Stimulated activated naive B cell treated with anti-CD40 and anti-IgM and Interleukin-4, amounts not matched to agents 10 μg/mL and 1 μg/mL and 100 μg/mL, for 72 hours (primary cell): Measurements from ENCODE around the gene GPR146.
A peak's percentile ranks its signal among the peaks of the same experiment; 100 is the strongest.

Source experiments
- ATAC-seq, 2 donors: fragments of 150-1000 bp; cut with Tn5 transposase; replicated peaks; 2 replicates each; pipeline ENCODE4 v1.10.0; 2021; ENCODE audit warnings: moderate library complexity in 1 of 2
- DNase-seq: peaks from one replicate; pipeline ENCODE4 v3.0.0; 2021
- H3K27ac Mint-ChIP-seq: one replicate; pipeline ENCODE4 v1.8.0; 2022; ENCODE audit warnings: mild to moderate bottlenecking, mixed read lengths
- H3K27me3 Mint-ChIP-seq, 2 donors: one replicate each; pipeline ENCODE4 v1.8.0; 2022; ENCODE audit warnings: mixed read lengths in 2 of 2
- H3K36me3 Mint-ChIP-seq, 2 donors: one replicate each; pipeline ENCODE4 v1.8.0; 2022; ENCODE audit warnings: mixed read lengths in 2 of 2, mild to moderate bottlenecking in 1 of 2
- H3K4me1 Mint-ChIP-seq, 2 donors: one replicate each; pipeline ENCODE4 v1.8.0; 2022; ENCODE audit warnings: mixed read lengths in 2 of 2, mild to moderate bottlenecking in 1 of 2
- H3K4me3 Mint-ChIP-seq, 2 donors: one replicate each; pipeline ENCODE4 v1.8.0; 2022; ENCODE audit warnings: mild to moderate bottlenecking in 2 of 2, mixed read lengths in 2 of 2, moderate library complexity in 1 of 2
- H3K9me3 Mint-ChIP-seq, 2 donors: one replicate each; pipeline ENCODE4 v1.8.0; 2022; ENCODE audit warnings: mixed read lengths in 2 of 2, mild to moderate bottlenecking in 1 of 2

GPR146 gene

GRCh38 chr7:1059200-1060091 is 15.1 kb downstream of the GPR146 start:
- no peak overlapping the region for H3K4me3 Mint-ChIP-seq
- H3K27ac Mint-ChIP-seq = peak overlapping the region; percentile 94
- peaks cover 47 to 63% of the 10 kb centered on the region in 2 donors for H3K36me3 Mint-ChIP-seq
- DNase-seq = no peak
- peaks cover 39 to 59% of the 10 kb centered on the region in 2 donors for H3K27me3 Mint-ChIP-seq
- ATAC-seq = peak; percentile 4 to 8
- H3K9me3 Mint-ChIP-seq = no peaks in the 10 kb centered on the region
- H3K4me1 Mint-ChIP-seq = peaks cover 67 to 78% of the 10 kb centered on the region in 2 donors

GRCh38 chr7:1060315-1061072 is 16.1 kb downstream of the GPR146 start:
- Mint-ChIP-seq H3K4me3 (peak overlapping the region; percentile 29 to 54), H3K27me3 (peaks cover 34 to 58% of the 10 kb centered on the region in 2 donors), H3K4me1 (peaks cover 62 to 75% of the 10 kb centered on the region in 2 donors), H3K9me3 (no peaks in the 10 kb centered on the region), H3K27ac (peak overlapping the region; percentile 94), H3K36me3 (peaks cover 40 to 52% of the 10 kb centered on the region in 2 donors)
- peak; percentile 10 to 18 for ATAC-seq
- peak; percentile 53 for DNase-seq

- no peak for ATAC-seq
- Mint-ChIP-seq H3K27me3 (peaks cover 28 to 56% of the 10 kb centered on the region in 2 donors), H3K36me3 (peaks cover 41 to 52% of the 10 kb centered on the region in 2 donors), H3K9me3 (no peaks in the 10 kb centered on the region), H3K27ac (peak overlapping the region; percentile 94), H3K4me3 (peak overlapping the region; percentile 60 to 65), H3K4me1 (peaks cover 60 to 74% of the 10 kb centered on the region in 2 donors)
- no peak for DNase-seq
These were observed 16.8 kb downstream of the GPR146 start for GRCh38 chr7:1061180-1061579.

- H3K9me3 Mint-ChIP-seq = no peaks in the 10 kb centered on the region
- ATAC-seq (peak; percentile 85 to 87), DNase-seq (peak; percentile 79)
- peaks cover 36 to 48% of the 10 kb centered on the region in 2 donors for H3K36me3 Mint-ChIP-seq
- H3K27ac Mint-ChIP-seq = peak overlapping the region; percentile 94
- peaks cover 53 to 73% of the 10 kb centered on the region in 2 donors for H3K4me1 Mint-ChIP-seq
- peaks cover 23 to 57% of the 10 kb centered on the region in 2 donors for H3K27me3 Mint-ChIP-seq
- peak overlapping the region; percentile 60 to 65 for H3K4me3 Mint-ChIP-seq
These were observed 18.2 kb downstream of the GPR146 start for GRCh38 chr7:1062296-1063294.

- Mint-ChIP-seq H3K27me3 (peaks cover 21 to 49% of the 10 kb centered on the region in 2 donors), H3K36me3 (peaks cover 28 to 41% of the 10 kb centered on the region in 2 donors), H3K4me1 (peaks cover 53 to 73% of the 10 kb centered on the region in 2 donors), H3K4me3 (no peak overlapping the region), H3K27ac (peak overlapping the region; percentile 94), H3K9me3 (no peaks in the 10 kb centered on the region)
- no peak for ATAC-seq
- no peak for DNase-seq
These were observed 19.0 kb downstream of the GPR146 start for GRCh38 chr7:1063361-1063760.

- Mint-ChIP-seq H3K27me3 (peaks cover 18 to 39% of the 10 kb centered on the region in 2 donors), H3K4me1 (peaks cover 50 to 62% of the 10 kb centered on the region in 2 donors), H3K4me3 (no peak overlapping the region), H3K36me3 (peaks cover 23 to 33% of the 10 kb centered on the region in 2 donors), H3K27ac (peak overlapping the region; percentile 22), H3K9me3 (no peaks in the 10 kb centered on the region)
- ATAC-seq (no peak), DNase-seq (no peak)
These were observed 20.2 kb downstream of the GPR146 start for GRCh38 chr7:1064581-1064980.

GRCh38 chr7:1065263-1065584 is 20.9 kb downstream of the GPR146 start:
- peaks cover 23 to 32% of the 10 kb centered on the region in 2 donors for H3K36me3 Mint-ChIP-seq
- ATAC-seq (no peak), DNase-seq (no peak)
- H3K4me3 Mint-ChIP-seq = peak overlapping the region; percentile 76 to 85
- H3K27ac Mint-ChIP-seq = no peak overlapping the region
- peaks cover 18 to 39% of the 10 kb centered on the region in 2 donors for H3K27me3 Mint-ChIP-seq
- no peaks in the 10 kb centered on the region for H3K9me3 Mint-ChIP-seq
- peaks cover 45 to 56% of the 10 kb centered on the region in 2 donors for H3K4me1 Mint-ChIP-seq

GRCh38 chr7:1065585-1066241 is 21.4 kb downstream of the GPR146 start:
- peak; percentile 73 to 74 for ATAC-seq
- H3K27me3 Mint-ChIP-seq = peaks cover 18 to 39% of the 10 kb centered on the region in 2 donors
- peak overlapping the region; percentile 76 to 85 for H3K4me3 Mint-ChIP-seq
- peak overlapping the region; percentile 67 for H3K27ac Mint-ChIP-seq
- peaks cover 44 to 51% of the 10 kb centered on the region in 2 donors for H3K4me1 Mint-ChIP-seq
- H3K9me3 Mint-ChIP-seq = no peaks in the 10 kb centered on the region
- DNase-seq = peak; percentile 76
- H3K36me3 Mint-ChIP-seq = peaks cover 23 to 35% of the 10 kb centered on the region in 2 donors

- H3K27ac Mint-ChIP-seq = no peak overlapping the region
- ATAC-seq (no peak), DNase-seq (no peak)
- H3K9me3 Mint-ChIP-seq = no peaks in the 10 kb centered on the region
- H3K4me1 Mint-ChIP-seq = peaks cover 41 to 46% of the 10 kb centered on the region in 2 donors
- peaks cover 23 to 40% of the 10 kb centered on the region in 2 donors for H3K36me3 Mint-ChIP-seq
- H3K27me3 Mint-ChIP-seq = peaks cover 18 to 39% of the 10 kb centered on the region in 2 donors
- H3K4me3 Mint-ChIP-seq = no peak overlapping the region
These were observed 21.9 kb downstream of the GPR146 start for GRCh38 chr7:1066242-1066588.

GRCh38 chr7:1068013-1068412 is 23.7 kb downstream of the GPR146 start:
- H3K27ac Mint-ChIP-seq = no peak overlapping the region
- no peaks in the 10 kb centered on the region for H3K9me3 Mint-ChIP-seq
- no peak for DNase-seq
- ATAC-seq = no peak
- peaks cover 19 to 39% of the 10 kb centered on the region in 2 donors for H3K27me3 Mint-ChIP-seq
- H3K4me1 Mint-ChIP-seq = peaks cover 23 to 29% of the 10 kb centered on the region in 2 donors
- no peak overlapping the region for H3K4me3 Mint-ChIP-seq
- peaks cover 13 to 34% of the 10 kb centered on the region in 2 donors for H3K36me3 Mint-ChIP-seq

- Mint-ChIP-seq H3K27me3 (peaks cover 21 to 39% of the 10 kb centered on the region in 2 donors), H3K9me3 (no peaks in the 10 kb centered on the region), H3K4me3 (no peak overlapping the region), H3K36me3 (peaks cover 7 to 32% of the 10 kb centered on the region in 2 donors), H3K4me1 (peaks cover 20 to 27% of the 10 kb centered on the region in 2 donors), H3K27ac (no peak overlapping the region)
- no peak for ATAC-seq
- DNase-seq = no peak
These were observed 24.3 kb downstream of the GPR146 start for GRCh38 chr7:1068619-1069018.

- Mint-ChIP-seq H3K4me3 (no peak overlapping the region), H3K36me3 (peaks cover 7 to 29% of the 10 kb centered on the region in 2 donors), H3K27me3 (peaks cover 12 to 27% of the 10 kb centered on the region in 2 donors), H3K4me1 (peaks cover 10 to 16% of the 10 kb centered on the region in 2 donors), H3K9me3 (peaks cover 0 to 2% of the 10 kb centered on the region in 2 donors), H3K27ac (peak overlapping the region; percentile 56)
- ATAC-seq (no peak), DNase-seq (no peak)
These were observed 26.2 kb downstream of the GPR146 start for GRCh38 chr7:1070544-1071011.

GRCh38 chr7:1071731-1072254 is 27.4 kb downstream of the GPR146 start:
- Mint-ChIP-seq H3K9me3 (peaks cover 0 to 2% of the 10 kb centered on the region in 2 donors), H3K27ac (no peak overlapping the region), H3K4me1 (peaks cover 6% of the 10 kb centered on the region in 2 donors), H3K27me3 (peaks cover 12 to 17% of the 10 kb centered on the region in 2 donors), H3K4me3 (no peak overlapping the region), H3K36me3 (peaks cover 6 to 28% of the 10 kb centered on the region in 2 donors)
- ATAC-seq = no peak
- DNase-seq = no peak
